HUES64 (cell line): ENCODE measurements around the gene ANLN.
"Not testable (repeated sequence)": the region's sequence is repeated elsewhere in the genome, so short reads cannot be mapped to it uniquely, and the experiment has no call there.

Experiments used
- H3K27ac ChIP-seq: 2 replicates; pipeline ENCODE4 v1.7.0; 2013; ENCODE audit warnings: low read depth, low read length, inconsistent platforms
- H3K27me3 ChIP-seq: 2 replicates; pipeline ENCODE4 v1.6.1; 2013; ENCODE audit warnings: mild to moderate bottlenecking, low read length; ENCODE audit not compliant: insufficient read depth
- H3K36me3 ChIP-seq: 2 replicates; pipeline ENCODE4 v1.6.1; 2013; ENCODE audit warnings: mild to moderate bottlenecking, low read length; ENCODE audit not compliant: insufficient read depth
- H3K4me1 ChIP-seq: 2 replicates; pipeline ENCODE4 v1.6.1; 2013; ENCODE audit warnings: mild to moderate bottlenecking, low read length, moderate library complexity; ENCODE audit not compliant: insufficient read depth
- H3K4me3 ChIP-seq: 2 replicates; pipeline ENCODE4 v1.5.1; 2013; ENCODE audit warnings: mild to moderate bottlenecking, low read length, moderate library complexity
- H3K9ac ChIP-seq: 2 replicates; pipeline ENCODE4 v1.6.1; 2013; ENCODE audit warnings: mild to moderate bottlenecking, low read depth, low read length
- H3K9me3 ChIP-seq: 2 replicates; pipeline ENCODE4 v1.6.1; 2013; ENCODE audit warnings: low read depth, low read length; ENCODE audit not compliant: insufficient read depth
- WGBS: fragments of 150-250, 120-280 bp; methylation state at CpG from one replicate; pipeline ENCODE4 v1.1.7; 2013; ENCODE audit warnings: missing lambda C conversion rate; 5-methylcytosine and 5-hydroxymethylcytosine counted together

The ANLN gene

DNA sequence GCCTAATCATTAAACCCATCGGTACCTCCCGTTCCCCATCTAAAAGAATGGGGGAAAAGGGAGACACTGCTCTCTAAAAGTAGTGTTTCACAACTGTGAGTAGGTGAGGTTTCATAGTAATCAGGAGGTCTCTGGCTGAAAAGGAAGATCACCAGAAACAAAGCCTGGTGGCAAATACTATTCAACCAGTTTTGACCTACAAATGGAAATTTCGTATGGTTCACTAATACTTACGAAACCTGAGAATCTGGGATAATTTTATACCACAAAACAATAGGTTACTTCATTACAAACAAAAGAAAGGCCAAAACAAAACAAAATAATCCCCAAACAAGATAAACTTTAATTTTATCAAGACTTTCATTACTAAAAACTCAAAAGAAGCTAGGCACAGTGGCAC is 28.4 kb upstream of the ANLN start:
- Histone ChIP-seq H3K36me3 (no peaks in the 10 kb centered on the region), H3K27ac (no peak overlapping the region), H3K4me1 (peaks cover 23% of the 10 kb centered on the region), H3K9me3 (no peaks in the 10 kb centered on the region), H3K9ac (no peak overlapping the region), H3K27me3 (peaks cover 98% of the 10 kb centered on the region), H3K4me3 (no peak overlapping the region)
- WGBS: 79% methylated on average over 2 of the region's 4 CpGs

DNA sequence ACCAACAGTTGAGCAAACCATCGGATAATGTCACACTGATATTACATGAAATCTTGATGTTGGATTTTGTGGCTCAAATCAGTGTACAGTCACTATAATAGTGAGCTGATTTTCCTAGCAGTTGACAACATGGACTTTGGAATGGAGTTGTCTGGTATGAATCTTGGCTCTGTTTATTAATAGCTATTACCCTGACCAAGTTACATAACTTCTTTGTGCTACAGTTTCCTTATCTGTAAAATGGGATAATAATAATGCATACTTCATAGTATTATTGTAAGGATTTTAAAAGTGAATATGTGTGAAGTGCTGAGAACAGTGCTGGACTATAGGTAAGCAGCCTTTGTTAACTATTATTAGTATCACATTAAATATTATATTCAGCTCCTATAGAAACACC is 26.1 kb upstream of the ANLN start:
- Histone ChIP-seq H3K27ac (no peak overlapping the region), H3K4me1 (peaks cover 23% of the 10 kb centered on the region), H3K9ac (no peak overlapping the region), H3K27me3 (peaks cover 98% of the 10 kb centered on the region), H3K36me3 (no peaks in the 10 kb centered on the region), H3K4me3 (no peak overlapping the region), H3K9me3 (no peaks in the 10 kb centered on the region)
- 100% methylated on average over 1 of the region's 1 CpG for WGBS

DNA sequence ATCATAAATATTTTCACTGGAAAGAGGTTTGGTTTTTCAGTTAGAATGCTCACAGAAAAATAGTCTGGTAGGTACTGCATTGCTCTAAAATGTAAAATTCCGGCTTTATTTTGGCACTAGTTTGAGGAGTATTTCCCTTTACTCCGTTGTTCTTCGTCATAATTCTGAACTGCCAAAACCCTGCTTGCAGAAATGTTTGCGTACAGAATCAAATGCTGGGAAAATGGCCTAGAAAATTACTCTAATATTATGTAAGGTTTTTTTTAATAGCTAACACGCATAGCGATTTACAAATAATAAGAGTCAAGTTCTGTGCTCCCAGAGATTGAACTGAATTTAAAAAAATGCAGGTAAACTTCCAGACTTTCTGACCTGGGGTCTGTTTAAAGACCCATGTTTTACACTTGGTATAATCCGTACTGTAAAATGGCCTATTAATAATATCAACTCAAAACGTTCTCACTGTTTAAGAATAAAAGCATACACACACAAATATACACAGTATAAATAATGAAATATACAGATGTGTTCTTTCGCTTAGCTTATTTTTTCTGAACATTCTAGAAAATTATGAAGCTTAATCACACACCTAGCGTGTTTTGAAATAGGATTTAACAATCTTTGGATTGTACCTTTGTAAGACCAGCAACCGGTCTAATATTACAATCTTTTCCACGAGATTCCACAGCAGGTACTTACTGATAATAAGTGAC is 23.5 kb upstream of the ANLN start:
- 74% methylated on average over 10 of the region's 12 CpGs for WGBS
- Histone ChIP-seq H3K4me1 (peaks cover 3% of the 10 kb centered on the region; the same call in 1 of the 2 replicates), H3K4me3 (peak overlapping the region; percentile 78), H3K27me3 (peaks cover 81% of the 10 kb centered on the region), H3K36me3 (no peaks in the 10 kb centered on the region), H3K27ac (no peak overlapping the region), H3K9ac (0 out of 2 replicates have a peak overlapping the region, but pooled peaks have one; percentile 27), H3K9me3 (no peaks in the 10 kb centered on the region)

DNA sequence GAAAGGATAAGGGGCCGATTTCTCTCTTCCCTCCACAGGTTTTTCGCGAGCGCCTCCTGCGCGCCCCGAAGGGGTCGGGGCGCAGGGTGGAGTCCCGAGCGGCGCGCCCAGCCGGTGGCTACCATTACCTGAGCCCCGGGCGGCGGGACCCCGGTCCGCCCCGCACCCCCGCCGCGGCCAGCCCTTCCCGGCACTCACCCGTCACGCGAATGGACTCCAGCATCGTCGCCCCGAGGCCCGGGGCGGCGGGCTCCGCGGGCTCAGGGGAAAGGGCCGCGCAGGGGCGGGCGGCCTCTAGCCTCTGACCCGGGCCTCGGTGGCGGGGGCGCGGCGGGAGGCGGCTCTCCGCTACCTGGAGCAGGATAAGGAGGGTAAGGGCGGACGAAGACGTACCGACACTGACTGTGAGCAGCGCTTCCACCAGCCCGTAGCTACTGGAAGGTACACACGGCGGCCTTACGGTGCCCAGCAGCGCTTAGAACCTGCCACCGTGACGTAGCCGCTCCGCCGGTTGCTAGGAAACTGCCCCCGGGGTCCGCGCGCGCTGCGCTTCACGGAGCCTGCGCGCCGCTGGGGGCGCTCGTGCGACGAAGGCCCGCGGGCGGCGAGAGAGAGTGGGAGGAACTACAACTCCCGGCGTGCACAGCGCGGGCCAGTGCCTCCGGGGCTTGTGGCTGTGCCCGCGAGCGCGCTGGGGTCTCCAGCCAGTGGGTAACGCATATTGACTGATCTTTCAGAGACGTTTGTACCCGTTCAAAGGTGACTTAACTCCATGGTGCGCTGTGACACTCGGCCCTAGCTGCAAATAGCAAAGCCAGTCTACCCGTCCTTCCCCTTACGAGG is 22.7 kb upstream of the ANLN start:
- Histone ChIP-seq H3K27ac (no peak overlapping the region), H3K4me3 (peak overlapping the region; percentile 78), H3K9ac (peak overlapping the region; percentile 47), H3K4me1 (no peaks in the 10 kb centered on the region), H3K9me3 (no peaks in the 10 kb centered on the region), H3K36me3 (no peaks in the 10 kb centered on the region), H3K27me3 (peaks cover 74% of the 10 kb centered on the region)
- under 1% methylated on average over 96 of the region's 96 CpGs for whole genome bisulfite sequencing

DNA sequence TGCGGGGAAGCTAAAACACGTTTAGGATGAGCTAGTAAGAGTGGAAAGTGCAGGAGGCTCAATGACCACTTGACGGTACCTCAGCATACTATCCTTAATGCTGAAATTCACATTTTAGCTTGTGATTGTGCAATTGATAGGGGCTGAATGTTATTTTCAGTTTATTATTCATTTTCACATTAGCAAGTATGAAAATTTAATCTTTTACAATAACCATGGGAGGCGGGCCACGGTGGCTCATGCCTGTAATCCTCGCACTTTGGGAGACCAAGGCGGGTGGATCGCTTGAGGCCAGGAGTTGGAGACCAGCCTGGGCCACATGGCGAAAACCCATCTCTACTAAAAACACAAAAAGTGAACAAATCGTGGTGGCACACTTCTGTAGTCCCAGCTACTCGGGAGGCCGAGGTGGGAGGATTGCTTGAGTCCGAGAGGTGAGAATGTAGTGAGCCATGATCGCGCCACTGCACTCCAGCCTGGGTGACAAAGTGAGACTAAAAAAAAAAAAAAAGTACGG is 22.0 kb upstream of the ANLN start:
- 78% methylated on average over 15 of the region's 16 CpGs for WGBS
- H3K36me3 ChIP-seq: no peaks in the 10 kb centered on the region
- no peaks in the 10 kb centered on the region for H3K4me1 ChIP-seq
- peaks cover 67% of the 10 kb centered on the region for H3K27me3 ChIP-seq
- H3K27ac ChIP-seq: no peak overlapping the region
- peak overlapping the region; percentile 78 for H3K4me3 ChIP-seq
- peak overlapping the region; percentile 47 for H3K9ac ChIP-seq
- H3K9me3 ChIP-seq: no peaks in the 10 kb centered on the region

DNA sequence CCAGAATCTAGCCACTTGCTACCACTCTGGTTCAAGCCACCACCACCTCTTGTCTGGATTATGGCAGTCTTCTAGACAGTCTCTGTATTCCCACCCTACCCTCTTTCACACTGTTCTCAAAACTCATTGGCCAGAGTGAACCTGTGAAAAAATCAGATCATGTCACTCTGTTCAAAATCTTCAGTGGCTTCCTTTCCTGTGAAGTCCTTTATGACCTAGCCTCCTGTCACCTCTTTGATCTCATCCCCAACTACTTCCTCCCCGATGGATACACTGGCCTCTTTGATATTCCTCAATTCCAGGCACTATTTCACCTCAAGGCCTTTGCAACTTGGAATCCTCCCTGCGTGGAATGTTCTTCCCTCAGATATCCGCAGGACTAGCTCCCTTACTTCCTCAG is 21.2 kb upstream of the ANLN start:
- WGBS: 69% methylated on average over 3 of the region's 3 CpGs
- no peak overlapping the region for H3K4me3 ChIP-seq
- no peak overlapping the region for H3K27ac ChIP-seq
- no peaks in the 10 kb centered on the region for H3K9me3 ChIP-seq
- H3K27me3 ChIP-seq: peaks cover 58% of the 10 kb centered on the region
- no peak overlapping the region for H3K9ac ChIP-seq
- no peaks in the 10 kb centered on the region for H3K36me3 ChIP-seq
- H3K4me1 ChIP-seq: no peaks in the 10 kb centered on the region

DNA sequence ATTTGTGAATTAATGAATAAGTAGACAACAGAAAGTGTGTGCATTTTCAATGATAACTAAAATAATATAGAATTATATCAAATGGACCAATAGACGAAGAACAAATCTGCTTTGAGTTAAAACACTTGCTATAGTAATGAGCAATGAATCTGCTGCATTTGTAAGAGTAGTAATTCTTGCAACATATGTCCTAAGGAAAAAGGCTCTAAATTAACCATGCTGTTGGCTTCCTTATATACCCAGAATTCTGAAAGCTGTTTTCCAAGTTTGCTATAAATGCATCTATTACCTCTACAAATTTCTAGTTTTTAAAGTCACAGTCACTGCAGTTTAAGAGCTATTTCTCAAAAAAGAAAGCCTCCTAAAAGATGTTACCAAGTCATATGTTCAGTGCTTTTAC is 20.5 kb upstream of the ANLN start:
- no peaks in the 10 kb centered on the region for H3K4me1 ChIP-seq
- 83% methylated on average over 1 of the region's 1 CpG for WGBS
- no peaks in the 10 kb centered on the region for H3K9me3 ChIP-seq
- H3K27me3 ChIP-seq: peaks cover 51% of the 10 kb centered on the region
- H3K4me3 ChIP-seq: no peak overlapping the region
- no peaks in the 10 kb centered on the region for H3K36me3 ChIP-seq
- H3K9ac ChIP-seq: no peak overlapping the region
- H3K27ac ChIP-seq: no peak overlapping the region

DNA sequence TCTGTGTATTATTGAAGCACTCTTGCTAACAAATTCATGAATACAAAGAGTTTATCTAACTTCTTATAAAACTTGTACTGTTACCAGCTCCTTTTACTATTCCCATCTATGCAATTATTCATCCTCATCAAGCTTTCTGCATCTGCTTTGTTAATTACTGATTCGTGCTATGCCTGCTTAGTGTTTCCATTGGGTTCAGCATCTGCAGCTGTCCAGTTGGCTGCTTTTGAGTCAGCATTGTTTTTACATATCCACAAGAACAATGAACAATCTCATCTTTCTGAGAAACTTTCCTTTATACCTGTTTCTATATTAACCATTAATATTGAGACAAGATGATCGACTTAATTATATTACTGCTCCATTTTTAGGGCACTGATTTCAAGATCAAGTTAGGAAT is 19.6 kb upstream of the ANLN start:
- no peak overlapping the region for H3K27ac ChIP-seq
- no peak overlapping the region for H3K4me3 ChIP-seq
- H3K4me1 ChIP-seq: no peaks in the 10 kb centered on the region
- H3K27me3 ChIP-seq: peaks cover 43% of the 10 kb centered on the region
- no peak overlapping the region for H3K9ac ChIP-seq
- no peaks in the 10 kb centered on the region for H3K36me3 ChIP-seq
- 90% methylated on average over 1 of the region's 2 CpGs for WGBS
- no peaks in the 10 kb centered on the region for H3K9me3 ChIP-seq

DNA sequence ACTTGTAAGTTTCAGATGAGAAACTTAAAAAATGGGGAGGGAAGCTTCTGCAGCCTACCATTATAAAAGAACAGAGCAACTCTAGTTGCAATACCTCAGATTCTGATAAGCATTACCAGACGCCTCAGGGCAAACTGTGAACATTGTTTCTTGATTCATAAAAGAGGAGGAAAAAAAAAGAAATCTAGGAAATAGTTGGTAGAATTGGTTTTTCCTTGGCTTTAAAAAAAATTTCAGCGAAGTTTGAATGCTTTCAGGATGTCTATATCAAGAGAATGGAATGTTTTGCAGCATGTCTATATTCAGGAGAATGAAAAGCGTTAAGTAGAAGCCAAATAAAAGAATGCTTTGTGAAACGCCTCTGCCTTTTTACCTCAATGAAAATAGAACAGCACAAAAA is 17.5 kb upstream of the ANLN start:
- H3K4me1 ChIP-seq: no peaks in the 10 kb centered on the region
- no peaks in the 10 kb centered on the region for H3K9me3 ChIP-seq
- H3K9ac ChIP-seq: no peak overlapping the region
- H3K4me3 ChIP-seq: no peak overlapping the region
- WGBS: 79% methylated on average over 4 of the region's 4 CpGs
- no peak overlapping the region for H3K27ac ChIP-seq
- no peaks in the 10 kb centered on the region for H3K36me3 ChIP-seq
- H3K27me3 ChIP-seq: peaks cover 23% of the 10 kb centered on the region

DNA sequence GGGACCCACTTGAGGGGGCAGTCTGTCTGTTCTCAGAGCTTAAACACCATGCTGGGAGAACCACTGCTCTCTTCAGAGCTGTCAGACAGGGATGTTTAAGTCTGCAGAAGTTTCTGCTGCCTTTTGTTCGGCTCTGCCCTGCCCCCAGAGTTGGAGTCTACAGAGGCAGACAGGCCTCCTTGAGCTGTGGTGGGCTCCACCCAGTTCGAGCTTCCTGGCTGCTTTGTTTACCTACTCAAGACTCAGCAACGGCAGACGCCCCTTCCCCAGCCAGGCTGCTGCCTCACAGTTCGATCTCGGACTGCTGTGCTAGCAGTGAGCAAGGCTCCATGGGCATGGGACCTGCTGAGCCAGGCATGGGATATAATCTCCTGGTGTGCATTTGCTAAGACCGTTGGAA is 11.1 kb upstream of the ANLN start:
- 87% methylated on average over 7 of the region's 7 CpGs for WGBS

DNA sequence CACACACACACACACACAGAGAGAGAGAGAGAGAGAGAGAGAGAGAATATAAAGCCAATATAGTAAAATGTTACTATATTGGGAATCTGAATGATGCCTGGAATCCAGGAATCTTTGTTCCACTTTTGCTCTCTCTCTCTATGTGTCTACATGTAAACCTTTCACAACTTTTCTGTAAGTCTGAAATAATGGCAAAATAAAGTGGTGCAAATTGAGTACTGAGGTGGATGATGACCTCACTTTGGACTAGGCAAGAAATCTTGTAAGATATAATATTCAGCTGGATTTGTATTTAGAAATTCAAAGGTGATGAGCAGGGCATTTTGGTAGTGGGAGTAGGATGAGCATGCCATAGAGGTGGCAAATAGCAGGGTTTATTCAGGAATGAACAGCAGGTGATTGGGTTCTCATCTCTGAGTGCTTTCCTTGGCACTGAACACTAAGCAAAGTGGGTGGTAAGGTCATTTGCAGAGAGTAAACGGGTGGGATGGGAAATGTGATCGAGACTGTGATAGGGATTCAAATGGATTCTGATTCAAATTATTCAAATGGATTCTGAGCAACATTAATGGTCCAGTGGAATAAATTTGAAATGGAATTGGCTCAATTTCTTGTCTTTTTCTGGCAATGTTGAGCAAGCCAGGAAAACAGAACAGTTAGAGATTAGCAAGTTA is 9.7 kb upstream of the ANLN start:
- WGBS: 89% methylated on average over 2 of the region's 2 CpGs
- Histone ChIP-seq H3K27ac (no peak overlapping the region), H3K9me3 (no peaks in the 10 kb centered on the region), H3K27me3 (no peaks in the 10 kb centered on the region), H3K4me1 (no peaks in the 10 kb centered on the region), H3K9ac (no peak overlapping the region), H3K4me3 (no peak overlapping the region), H3K36me3 (no peaks in the 10 kb centered on the region)

More for the DNA sequence above, 11.1 kb upstream of the ANLN start:
- not testable (repeated sequence) for H3K27ac ChIP-seq, H3K27me3 ChIP-seq, H3K4me3 ChIP-seq, H3K36me3 ChIP-seq, H3K9me3 ChIP-seq, H3K9ac ChIP-seq, H3K4me1 ChIP-seq
